Jurkat, Clone E6-1 (cell line): ENCODE results near the gene MGAT5.
"Not testable (repeated sequence)": the region's sequence is repeated elsewhere in the genome, so short reads cannot be mapped to it uniquely, and the experiment has no call there.

Experiments
- DNase-seq: peaks from one replicate; pipeline ENCODE4 v3.0.0-alpha.2; 2011; ENCODE audit warnings: low read depth, low spot score
- H3K4me3 ChIP-seq: 2 replicates; pipeline ENCODE4 v1.5.1; 2011; ENCODE audit warnings: mild to moderate bottlenecking, low read length, control low read depth, moderate library complexity

MGAT5 gene

DNA sequence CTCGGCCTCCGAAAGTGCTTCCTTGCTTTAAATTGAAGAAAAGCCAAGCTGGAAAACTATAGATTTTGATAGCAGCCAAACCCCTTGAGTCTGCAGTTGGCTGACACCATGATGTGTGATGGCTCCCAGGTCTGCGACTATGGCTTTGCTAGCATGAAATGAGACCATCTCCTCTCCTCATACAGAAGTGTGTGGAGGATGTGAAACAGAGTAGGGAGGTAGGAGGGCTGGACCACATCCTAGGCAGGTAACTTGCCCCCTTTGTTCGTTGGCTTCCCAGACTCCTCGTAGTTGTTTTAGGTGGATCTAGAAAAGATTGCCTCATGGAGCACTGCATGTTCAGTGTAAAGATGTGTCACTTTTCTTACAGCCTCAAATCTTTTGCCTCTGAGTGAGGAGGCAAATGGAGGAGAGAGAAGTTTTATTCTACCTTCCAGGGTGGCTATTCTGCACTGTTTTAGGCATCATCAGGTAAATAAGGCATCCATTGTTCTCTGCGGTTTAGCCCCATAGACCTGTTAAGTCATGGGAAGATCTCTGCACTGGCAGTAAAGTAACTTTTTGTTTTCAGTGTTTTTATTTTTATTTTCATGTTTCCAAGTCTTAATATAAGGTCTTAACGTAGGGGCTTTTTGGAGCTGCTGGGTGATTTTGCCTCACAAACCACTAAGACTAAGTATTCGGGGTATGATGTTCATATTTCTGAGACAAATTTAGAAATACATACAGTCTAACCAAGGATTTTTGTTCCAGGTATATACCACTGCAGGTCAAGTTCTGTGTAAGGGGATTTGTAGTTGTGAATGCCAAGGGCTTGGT, 40.1 kb downstream of the MGAT5 start:
- H3K4me3 ChIP-seq: no peak overlapping the region
- no peak for DNase-seq

DNA sequence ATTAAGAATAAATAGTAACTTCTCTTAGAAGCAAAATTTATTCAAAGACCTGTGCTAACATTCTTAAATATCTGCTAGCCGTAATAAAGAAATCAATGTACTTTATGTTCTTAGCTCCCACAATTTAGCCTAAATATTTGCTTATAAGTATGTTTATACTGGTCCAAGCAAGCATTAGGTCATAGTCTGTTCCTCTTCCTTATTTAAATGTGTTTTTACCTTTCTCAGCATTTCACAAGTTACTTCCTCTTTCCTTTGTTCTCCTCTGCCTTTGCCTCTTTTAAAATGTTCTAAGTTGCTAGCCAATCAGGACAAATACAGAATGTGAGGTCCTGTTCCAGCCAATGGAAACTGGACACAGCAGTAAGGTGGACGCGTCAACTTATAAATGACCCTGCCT, 40.7 kb downstream of the MGAT5 start:
- not testable (repeated sequence) for DNase-seq, H3K4me3 ChIP-seq

- no peak overlapping the region for H3K4me3 ChIP-seq
- no peak for DNase-seq
These were observed 41.6 kb downstream of the MGAT5 start for GRCh38 chr2:134295441-134295840.

GRCh38 chr2:134296301-134296700, 42.4 kb downstream of the MGAT5 start:
- H3K4me3 ChIP-seq: no peak overlapping the region
- no peak for DNase-seq

DNA sequence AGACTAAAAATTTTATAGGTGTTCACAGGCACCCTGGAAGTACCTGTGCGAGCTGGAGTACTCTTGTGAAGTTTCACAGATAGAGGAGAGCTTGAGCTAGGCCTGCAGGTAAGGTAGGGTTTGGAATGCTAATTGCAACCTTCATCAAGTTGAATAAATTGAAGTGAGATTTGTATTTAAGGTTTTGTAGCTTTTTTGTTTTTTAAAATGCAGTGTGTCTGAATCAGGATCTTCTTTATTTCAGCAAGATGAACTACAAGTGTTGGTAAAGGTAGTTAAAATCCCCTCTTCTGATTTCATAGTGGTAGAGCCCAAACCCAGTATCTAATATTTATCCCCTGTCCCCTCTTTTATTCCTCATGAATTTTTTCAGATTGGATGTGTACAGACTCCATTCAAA, 45.5 kb downstream of the MGAT5 start:
- no peak for DNase-seq
- H3K4me3 ChIP-seq: no peak overlapping the region

- no peak overlapping the region for H3K4me3 ChIP-seq
- no peak for DNase-seq
These were observed 46.7 kb downstream of the MGAT5 start for GRCh38 chr2:134300585-134300984.

DNA sequence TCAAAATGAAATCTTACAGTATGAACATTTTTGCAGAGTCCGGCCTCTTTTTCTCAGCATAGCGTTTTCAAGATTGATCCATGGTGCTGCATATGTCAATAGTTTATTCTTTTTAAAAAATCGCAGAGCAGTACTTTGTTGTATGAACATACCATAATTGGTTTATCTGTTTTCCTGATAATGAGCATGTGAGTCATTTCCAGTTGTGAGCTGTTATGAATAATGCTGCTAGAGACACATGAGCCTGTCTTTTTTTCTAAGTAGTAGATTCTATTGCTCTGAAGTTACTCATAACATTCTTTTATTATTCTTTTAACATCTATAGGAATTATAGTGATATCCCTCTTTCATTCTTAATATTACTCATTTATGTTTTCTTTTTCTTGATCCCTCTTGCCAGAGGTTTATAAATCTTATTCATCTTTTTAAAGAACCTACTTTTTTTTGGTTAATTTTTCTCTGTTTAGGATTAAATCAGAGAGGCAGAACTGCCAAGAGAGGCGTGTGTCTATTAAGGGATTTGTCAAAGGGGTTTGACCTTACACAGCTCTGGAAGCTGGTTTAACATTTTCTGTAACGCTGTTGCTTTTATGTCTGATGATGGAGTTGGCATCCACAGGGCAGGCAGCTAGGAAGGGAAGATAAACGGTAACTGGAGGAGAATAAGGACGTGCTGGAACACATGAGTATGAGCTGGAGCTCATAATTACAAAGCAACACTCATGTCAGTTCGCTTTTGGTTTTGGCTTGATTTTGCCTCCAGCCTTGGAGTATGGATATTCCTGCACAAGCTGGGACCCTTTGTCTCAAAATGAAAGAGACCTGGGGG, 47.4 kb downstream of the MGAT5 start:
- no peak overlapping the region for H3K4me3 ChIP-seq
- DNase-seq: no peak

DNA sequence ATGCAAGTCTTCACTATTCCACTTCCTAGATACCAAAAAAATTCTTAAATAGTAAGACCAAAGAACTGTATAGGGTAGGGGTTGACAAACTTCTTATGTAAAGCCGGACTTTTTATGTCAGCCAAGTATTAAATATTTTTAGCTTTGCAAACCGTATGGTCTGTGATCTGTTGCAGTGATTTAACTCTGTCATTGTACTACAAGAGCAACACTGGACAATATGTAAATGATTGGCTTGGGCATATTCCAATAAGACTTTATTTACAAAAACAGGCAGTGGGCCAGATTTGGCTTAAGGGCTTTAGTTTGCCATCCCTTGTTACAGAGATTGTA, 48.0 kb downstream of the MGAT5 start:
- H3K4me3 ChIP-seq: no peak overlapping the region
- DNase-seq: no peak

GRCh38 chr2:134304394-134305108, 50.7 kb downstream of the MGAT5 start:
- H3K4me3 ChIP-seq: no peak overlapping the region
- no peak for DNase-seq

GRCh38 chr2:134305109-134305491, 51.2 kb downstream of the MGAT5 start:
- no peak for DNase-seq
- H3K4me3 ChIP-seq: no peak overlapping the region

GRCh38 chr2:134306521-134306920, 52.6 kb downstream of the MGAT5 start:
- H3K4me3 ChIP-seq: no peak overlapping the region
- no peak for DNase-seq

- no peak for DNase-seq
- no peak overlapping the region for H3K4me3 ChIP-seq
These were observed 53.5 kb downstream of the MGAT5 start for GRCh38 chr2:134307334-134307733.

- no peak overlapping the region for H3K4me3 ChIP-seq
- DNase-seq: no peak
These were observed 54.9 kb downstream of the MGAT5 start for GRCh38 chr2:134308474-134309385.

- no peak overlapping the region for H3K4me3 ChIP-seq
- DNase-seq: no peak
These were observed 56.5 kb downstream of the MGAT5 start for GRCh38 chr2:134310107-134311079.

DNA sequence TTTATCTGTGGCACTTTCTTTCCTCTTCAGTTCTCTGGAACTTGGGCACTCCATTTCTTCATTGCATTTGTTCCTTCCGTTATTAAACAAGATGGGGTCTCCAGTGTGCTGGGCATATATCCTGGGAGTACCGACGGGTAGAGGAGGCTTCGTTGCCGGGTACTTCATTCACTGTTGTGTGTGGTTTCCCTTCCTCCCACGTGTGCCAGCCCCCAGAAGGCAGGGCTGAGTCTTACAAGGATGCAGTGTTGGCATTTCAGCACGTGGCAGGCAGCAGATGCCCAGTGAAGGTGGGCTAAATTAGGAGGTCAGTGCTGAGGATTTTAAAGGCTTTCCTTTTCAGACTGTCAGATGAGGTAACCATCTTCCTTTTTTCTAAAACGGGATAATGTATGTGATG, 58.6 kb downstream of the MGAT5 start:
- DNase-seq: no peak
- H3K4me3 ChIP-seq: no peak overlapping the region

DNA sequence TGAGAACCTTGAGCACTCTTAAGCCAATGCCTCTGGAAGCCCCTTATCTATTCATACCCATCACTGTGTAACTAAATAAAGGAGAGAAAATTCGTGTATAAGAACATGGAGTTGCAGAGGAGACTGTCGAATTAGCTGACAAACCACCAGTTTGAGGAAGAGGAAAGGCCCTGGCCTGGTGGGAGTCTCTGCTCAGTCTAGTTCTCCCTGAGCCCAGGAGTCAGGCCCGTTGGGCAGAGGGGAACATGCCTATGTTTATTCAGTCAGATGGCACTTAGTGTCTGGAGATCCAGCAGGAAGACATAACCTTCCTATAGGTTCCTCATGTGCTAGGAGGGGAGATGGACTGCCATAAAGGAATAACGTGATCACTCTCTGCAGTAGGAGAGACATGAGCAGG, 60.3 kb downstream of the MGAT5 start:
- H3K4me3 ChIP-seq: no peak overlapping the region
- DNase-seq: no peak

GRCh38 chr2:134314681-134315368, 61.0 kb downstream of the MGAT5 start:
- DNase-seq: no peak
- H3K4me3 ChIP-seq: no peak overlapping the region
